Endothelial cell of umbilical vein (primary cell): Measurements from ENCODE around the gene KHSRP.

ENCODE experiments used
- EZH2 ChIP-seq: IDR thresholded peaks from 2 replicates; pipeline ENCODE4 v1.6.1; 2012; ENCODE audit warnings: borderline replicate concordance, low read depth, mild to moderate bottlenecking, moderate library complexity, low read length, inconsistent platforms; ENCODE audit not compliant: severe bottlenecking
- JUN ChIP-seq: IDR thresholded peaks from 2 replicates; pipeline ENCODE4 v1.6.1; 2011; ENCODE audit warnings: borderline replicate concordance, low read depth; ENCODE audit not compliant: insufficient read length, insufficient read depth
- POLR2A ChIP-seq: IDR thresholded peaks from 2 replicates; pipeline ENCODE4 v1.6.1; 2012; ENCODE audit warnings: low read depth, mild to moderate bottlenecking, control low read depth, low read length
- TF ChIP-seq, protein P1 (sequence below), 2 donors: IDR thresholded peaks; 1 replicate in 1 of 2; 2 replicates in 1 of 2; pipeline ENCODE4 v1.5.1; 2011; ENCODE audit warnings: low read length in 2 of 2, mild to moderate bottlenecking in 2 of 2, moderate library complexity in 2 of 2, control low read depth in 1 of 2, inconsistent platforms in 1 of 2, low read depth in 1 of 2; ENCODE audit not compliant: insufficient read depth in 1 of 2; ENCODE audit errors: extremely low read depth in 1 of 2

GRCh38 chr19:6412061-6412446, 12.6 kb downstream of the KHSRP start:
- TF ChIP-seq POLR2A, result no peak
- no peak for TF ChIP-seq JUN
- TF ChIP-seq, protein P1, sequence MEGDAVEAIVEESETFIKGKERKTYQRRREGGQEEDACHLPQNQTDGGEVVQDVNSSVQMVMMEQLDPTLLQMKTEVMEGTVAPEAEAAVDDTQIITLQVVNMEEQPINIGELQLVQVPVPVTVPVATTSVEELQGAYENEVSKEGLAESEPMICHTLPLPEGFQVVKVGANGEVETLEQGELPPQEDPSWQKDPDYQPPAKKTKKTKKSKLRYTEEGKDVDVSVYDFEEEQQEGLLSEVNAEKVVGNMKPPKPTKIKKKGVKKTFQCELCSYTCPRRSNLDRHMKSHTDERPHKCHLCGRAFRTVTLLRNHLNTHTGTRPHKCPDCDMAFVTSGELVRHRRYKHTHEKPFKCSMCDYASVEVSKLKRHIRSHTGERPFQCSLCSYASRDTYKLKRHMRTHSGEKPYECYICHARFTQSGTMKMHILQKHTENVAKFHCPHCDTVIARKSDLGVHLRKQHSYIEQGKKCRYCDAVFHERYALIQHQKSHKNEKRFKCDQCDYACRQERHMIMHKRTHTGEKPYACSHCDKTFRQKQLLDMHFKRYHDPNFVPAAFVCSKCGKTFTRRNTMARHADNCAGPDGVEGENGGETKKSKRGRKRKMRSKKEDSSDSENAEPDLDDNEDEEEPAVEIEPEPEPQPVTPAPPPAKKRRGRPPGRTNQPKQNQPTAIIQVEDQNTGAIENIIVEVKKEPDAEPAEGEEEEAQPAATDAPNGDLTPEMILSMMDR (IDR thresholded peaks at IDR 0.05; ENCODE audit: extremely low read depth in 1 of 2, insufficient read depth in 1 of 2, low read depth in 1 of 2, low read length in 2 of 2), result no peak
- no peak for TF ChIP-seq EZH2
